HepG2 (cell line): ENCODE measurements around the gene AKNA. TPM values are rescaled to one million over a fixed set of nuclear protein-coding genes. Genes with fewer than 3 reads are reported as not detected.
A peak's percentile ranks its signal among the peaks of the same experiment; 100 is the strongest.
"Not testable (repeated sequence)": the region's sequence is repeated elsewhere in the genome, so short reads cannot be mapped to it uniquely, and the experiment has no call there.

ENCODE experiments used
- ATAC-seq: fragments of 200-7000 bp; cut with Tn5 transposase; 3 replicates; pipeline ENCODE4 v1.9.1; 2020; ENCODE audit warnings: mild to moderate bottlenecking, moderate library complexity
- BruUV-seq: library from RNA; stranded (reverse); fragments of 400-500 nt; replicated peaks from 2 replicates; lab custom pipeline; 2021; lab: Mats Ljungman, UMichigan
- CTCF ChIA-PET: fragments of 300-600 bp; formaldehyde crosslinking; extraction: SDS; loops from one replicate; lab custom pipeline; 2021; ENCODE audit warnings: low total read pairs, inconsistent platforms, low intra/inter-chr PET ratio; lab: Yijun Ruan, JAX
- POLR2A ChIA-PET: fragments of 350-600 bp; sonication (Branson Sonifier 250); formaldehyde crosslinking; loops from one replicate; lab custom pipeline; 2020; ENCODE audit warnings: antibody characterized with exemption, inconsistent platforms; lab: Yijun Ruan, JAX
- DNase-seq: peaks from one replicate; pipeline ENCODE4 v3.0.0-alpha.2; 2015; ENCODE audit warnings: low spot score
- FAIRE-seq: peaks from 3 replicates; lab custom pipeline; 2011; peaks lifted over from hg19 to GRCh38; lab: Jason Lieb, UNC
- H2AFZ ChIP-seq: one replicate; pipeline ENCODE4 v1.6.1; 2011; ENCODE audit warnings: low read length, inconsistent platforms
- H3K27ac ChIP-seq: fragments of 300-600 bp; 3 replicates; pipeline ENCODE4 v1.8.0; 2011; ENCODE audit warnings: mixed run types, mild to moderate bottlenecking, mixed read lengths, low read length, inconsistent platforms; ENCODE audit not compliant: insufficient read depth; ENCODE audit errors: extremely low read length
- H3K27me3 ChIP-seq, 2 experiments: fragments of 200-600 bp in 1 of 2; 2 replicates in 1 of 2; 3 replicates in 1 of 2; pipeline versions ENCODE4 v1.6.0 to v1.8.0; 2011; ENCODE audit warnings: low read length in 2 of 2, mild to moderate bottlenecking in 2 of 2, moderate library complexity in 2 of 2, inconsistent platforms in 1 of 2; ENCODE audit not compliant: insufficient read depth in 2 of 2, control insufficient read depth in 1 of 2
- H3K36me3 ChIP-seq, 2 experiments: fragments of 200-600 bp in 1 of 2; replicated peaks in 1 of 2; 2 replicates in 1 of 2; 3 replicates in 1 of 2; pipeline versions ENCODE4 v1.5.1 to v1.8.0; 2011; ENCODE audit warnings: low read length in 2 of 2, inconsistent platforms in 1 of 2; ENCODE audit not compliant: insufficient read depth in 2 of 2, control insufficient read depth in 1 of 2
- H3K4me1 ChIP-seq: 2 replicates; pipeline ENCODE4 v1.5.1; 2012; ENCODE audit warnings: low read length, inconsistent platforms; ENCODE audit not compliant: insufficient read depth
- H3K4me2 ChIP-seq: 2 replicates; pipeline ENCODE4 v1.6.0; 2011; ENCODE audit warnings: low read depth, low read length, inconsistent platforms
- H3K4me3 ChIP-seq, 3 experiments: fragments of 200-600 bp in 1 of 3; sonication (generic), shearing (Covaris generic) in 1 of 3; replicated peaks in 1 of 3; 2 replicates each; pipeline ENCODE4 v1.5.1; 2011 to 2016; ENCODE audit warnings: low read length in 3 of 3, inconsistent platforms in 2 of 3, low read depth in 2 of 3, mild to moderate bottlenecking in 2 of 3, control low read depth in 1 of 3, mixed read lengths in 1 of 3; ENCODE audit not compliant: insufficient read depth in 1 of 3
- H3K79me2 ChIP-seq: one replicate; pipeline ENCODE4 v1.6.1; 2011; ENCODE audit warnings: low read length, inconsistent platforms; ENCODE audit not compliant: insufficient read depth
- H3K9ac ChIP-seq: 2 replicates; pipeline ENCODE4 v1.6.0; 2011; ENCODE audit warnings: mild to moderate bottlenecking, low read depth, low read length, inconsistent platforms; ENCODE audit not compliant: insufficient read depth
- H3K9me3 ChIP-seq: 2 replicates; pipeline ENCODE4 v1.5.1; 2012; ENCODE audit warnings: mild to moderate bottlenecking, low read length
- H4K20me1 ChIP-seq: 2 replicates; pipeline ENCODE4 v1.6.0; 2011; ENCODE audit warnings: inconsistent platforms, mild to moderate bottlenecking, low read length, moderate library complexity; ENCODE audit not compliant: insufficient read depth
- HIVEP1 ChIP-seq: sonication (generic); formaldehyde crosslinking; IDR thresholded peaks from 2 replicates; pipeline ENCODE4 v1.4.0; 2020; ENCODE audit warnings: mild to moderate bottlenecking, missing genetic modification reagents
- SP2 ChIP-seq: sonication (generic); formaldehyde crosslinking; IDR thresholded peaks from 2 replicates; pipeline ENCODE4 v1.5.1; 2020; ENCODE audit warnings: mild to moderate bottlenecking, missing genetic modification reagents
- ZNF121 ChIP-seq: sonication (generic); formaldehyde crosslinking; IDR thresholded peaks from 2 replicates; pipeline ENCODE4 v1.5.0; 2020; ENCODE audit warnings: mild to moderate bottlenecking, missing genetic modification reagents
- ZNF136 ChIP-seq: sonication (generic); formaldehyde crosslinking; IDR thresholded peaks from 2 replicates; pipeline ENCODE4 v1.8.1; 2022; ENCODE audit warnings: low read depth, mild to moderate bottlenecking, moderate library complexity, missing genetic modification reagents
- WGBS: methylation state at CpG from one replicate; pipeline ENCODE4 v1.1.6; 2017; ENCODE audit warnings: low lambda C conversion rate; 5-methylcytosine and 5-hydroxymethylcytosine counted together
- in situ Hi-C: cut with HindIII; loops from 2 replicates; pipeline ENCODE4 v1.10.0; 2017; ENCODE audit warnings: low pct_unique_long_range_greater_than_20kb; ENCODE audit not compliant: extremely low pct_ligation_motif_present
- intact Hi-C: fragments of 100-400 bp; cut with micrococcal nuclease; formaldehyde crosslinking; loops from one replicate; pipeline ENCODE4 v1.10.0; 2022; ENCODE audit not compliant: unreplicated experiment
- polyA plus RNA-seq, 8 experiments: library from polyadenylated mRNA; depleted of rRNA in 3 of 8; stranded (reverse) in 7 of 8; unstranded in 1 of 8; fragments of >200 nt; fragmentation: Illumina TruSeq in 4 of 8; extraction: Trizol in 4 of 8; gene quantifications; 2 replicates each; pipeline versions ENCODE4 v1.2.1 to v1.2.3, GENCODE V29; 2011 to 2016; ENCODE audit warnings: low read depth in 4 of 8, missing spikeins in 1 of 8, mixed read lengths in 1 of 8; ENCODE audit not compliant: insufficient read depth in 1 of 8
- total RNA-seq, 5 experiments: library from RNA; depleted of rRNA; stranded (reverse); fragments of >200 nt; fragmentation: Illumina TruSeq; extraction: Trizol; gene quantifications; 2 replicates each; pipeline ENCODE4 v1.2.3, GENCODE V29; 2016; ENCODE audit warnings: low read depth in 1 of 5
- TF ChIP-seq, protein P1 (sequence below): sonication (generic); formaldehyde crosslinking; IDR thresholded peaks from 2 replicates; pipeline ENCODE4 v1.4.0; 2020; ENCODE audit warnings: mild to moderate bottlenecking, missing genetic modification reagents
- TF ChIP-seq, protein P2 (sequence below): sonication (generic); formaldehyde crosslinking; IDR thresholded peaks from 2 replicates; pipeline ENCODE4 v1.4.0; 2020; ENCODE audit warnings: missing genetic modification reagents

Gene AKNA
- total and polyA plus RNA-seq, 2 of the 13 experiments (the other 11 are each of a cell fraction or from before 2014, with no cell fraction given), result 3.0 to 3.1 TPM

DNA sequence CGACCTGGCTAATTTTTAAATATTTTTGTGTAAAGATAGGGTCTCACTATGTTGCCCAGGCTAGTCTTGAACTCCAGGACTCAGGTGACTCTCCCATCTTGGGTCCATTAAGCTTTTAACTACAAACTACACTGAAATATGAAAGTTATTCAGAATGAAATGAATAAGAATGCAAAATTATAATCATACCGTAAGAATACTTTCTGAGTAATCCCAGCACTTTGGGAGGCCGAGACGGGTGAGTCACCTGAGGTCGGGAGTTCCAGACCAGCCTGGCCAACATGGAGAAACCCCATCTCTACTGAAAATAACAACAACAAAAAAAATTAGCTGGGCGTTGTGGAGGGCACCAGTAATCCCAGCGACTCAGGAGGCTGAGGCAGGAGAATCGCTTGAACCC, 66.0 kb downstream of the AKNA start:
- DNase-seq (no peak), ATAC-seq (no peak)
- no peaks in the 10 kb centered on the region for H4K20me1 ChIP-seq
- H3K27me3 ChIP-seq, result no peaks in the 10 kb centered on the region
- H3K9ac ChIP-seq, result peak overlapping the region; percentile 43
- peak overlapping the region in 1 of 3 experiments; percentile 57; a peak in 1 of 6 replicates for H3K4me3 ChIP-seq
- no peaks in the 10 kb centered on the region for H3K9me3 ChIP-seq
- H2AFZ ChIP-seq, result no peak overlapping the region
- no TSS peak for BruUV-seq
- TF ChIP-seq ZNF121 (CRISPR knock-in tag) (peak; percentile 63), HIVEP1 (CRISPR knock-in tag) (no peak), SP2 (CRISPR knock-in tag) (no peak), ZNF136 (CRISPR knock-in tag) (no peak)
- TF ChIP-seq, protein P1, sequence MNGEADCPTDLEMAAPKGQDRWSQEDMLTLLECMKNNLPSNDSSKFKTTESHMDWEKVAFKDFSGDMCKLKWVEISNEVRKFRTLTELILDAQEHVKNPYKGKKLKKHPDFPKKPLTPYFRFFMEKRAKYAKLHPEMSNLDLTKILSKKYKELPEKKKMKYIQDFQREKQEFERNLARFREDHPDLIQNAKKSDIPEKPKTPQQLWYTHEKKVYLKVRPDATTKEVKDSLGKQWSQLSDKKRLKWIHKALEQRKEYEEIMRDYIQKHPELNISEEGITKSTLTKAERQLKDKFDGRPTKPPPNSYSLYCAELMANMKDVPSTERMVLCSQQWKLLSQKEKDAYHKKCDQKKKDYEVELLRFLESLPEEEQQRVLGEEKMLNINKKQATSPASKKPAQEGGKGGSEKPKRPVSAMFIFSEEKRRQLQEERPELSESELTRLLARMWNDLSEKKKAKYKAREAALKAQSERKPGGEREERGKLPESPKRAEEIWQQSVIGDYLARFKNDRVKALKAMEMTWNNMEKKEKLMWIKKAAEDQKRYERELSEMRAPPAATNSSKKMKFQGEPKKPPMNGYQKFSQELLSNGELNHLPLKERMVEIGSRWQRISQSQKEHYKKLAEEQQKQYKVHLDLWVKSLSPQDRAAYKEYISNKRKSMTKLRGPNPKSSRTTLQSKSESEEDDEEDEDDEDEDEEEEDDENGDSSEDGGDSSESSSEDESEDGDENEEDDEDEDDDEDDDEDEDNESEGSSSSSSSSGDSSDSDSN (CRISPR knock-in tag), result no peak
- TF ChIP-seq, all 625 proteins: peak for 1
- peak overlapping the region; percentile 86 for H3K27ac ChIP-seq
- peaks cover 13% of the 10 kb centered on the region for H3K79me2 ChIP-seq
- intact Hi-C loops (no loop called here), in situ Hi-C loops (no loop called here)
- POLR2A ChIA-PET, result interaction anchor here (0.7 to 1.9 kb wide), 5 partner anchors 8 to 240 kb away, joined by 3 to 4 read pairs (median 4); partner anchors contain the start of gene KIF12
- 63% methylated on average over 8 of the region's 8 CpGs for WGBS
- CTCF ChIA-PET, result no interaction called here
- peaks cover 48% of the 10 kb centered on the region for H3K4me1 ChIP-seq
- FAIRE-seq, result no peak
- peak overlapping the region; percentile 75 for H3K4me2 ChIP-seq
- no peaks in the 10 kb centered on the region for H3K36me3 ChIP-seq

DNA sequence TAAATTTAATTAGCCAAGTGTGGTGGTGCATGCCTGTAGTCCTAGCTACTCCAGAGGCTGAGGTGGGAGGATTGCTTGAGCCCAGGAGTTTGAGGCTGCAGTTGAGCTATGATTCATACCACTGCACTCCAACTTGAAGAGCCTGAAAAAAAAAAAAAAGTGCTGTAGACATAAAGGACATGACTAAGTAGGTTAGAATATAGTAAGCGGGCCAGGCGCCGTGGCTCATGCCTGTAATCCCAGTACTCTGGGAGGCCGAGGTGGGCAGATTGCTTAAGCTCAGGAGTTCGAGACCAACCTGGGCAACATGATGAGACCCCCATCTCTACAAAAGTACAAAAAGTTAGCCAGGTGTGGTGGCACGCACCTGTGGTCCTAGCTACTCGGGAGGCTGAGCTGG, 67.1 kb downstream of the AKNA start:
- CTCF ChIA-PET, DNase-seq, FAIRE-seq, H3K9me3 ChIP-seq, H2AFZ ChIP-seq, ATAC-seq, H3K4me2 ChIP-seq, H3K36me3 ChIP-seq, BruUV-seq, H3K4me3 ChIP-seq, H3K27ac ChIP-seq, H4K20me1 ChIP-seq, intact Hi-C loops, H3K9ac ChIP-seq, in situ Hi-C loops, H3K27me3 ChIP-seq: not testable (repeated sequence)
- Histone ChIP-seq H3K4me1 (peaks cover 46% of the 10 kb centered on the region), H3K79me2 (peaks cover 13% of the 10 kb centered on the region)
- WGBS, result 97% methylated on average over 7 of the region's 7 CpGs
- POLR2A ChIA-PET, result interaction anchor here (1.7 kb wide), 1 partner anchor 221 kb away, joined by 4 read pairs; the partner anchor contains the start of gene KIF12
- TF ChIP-seq, protein P2, sequence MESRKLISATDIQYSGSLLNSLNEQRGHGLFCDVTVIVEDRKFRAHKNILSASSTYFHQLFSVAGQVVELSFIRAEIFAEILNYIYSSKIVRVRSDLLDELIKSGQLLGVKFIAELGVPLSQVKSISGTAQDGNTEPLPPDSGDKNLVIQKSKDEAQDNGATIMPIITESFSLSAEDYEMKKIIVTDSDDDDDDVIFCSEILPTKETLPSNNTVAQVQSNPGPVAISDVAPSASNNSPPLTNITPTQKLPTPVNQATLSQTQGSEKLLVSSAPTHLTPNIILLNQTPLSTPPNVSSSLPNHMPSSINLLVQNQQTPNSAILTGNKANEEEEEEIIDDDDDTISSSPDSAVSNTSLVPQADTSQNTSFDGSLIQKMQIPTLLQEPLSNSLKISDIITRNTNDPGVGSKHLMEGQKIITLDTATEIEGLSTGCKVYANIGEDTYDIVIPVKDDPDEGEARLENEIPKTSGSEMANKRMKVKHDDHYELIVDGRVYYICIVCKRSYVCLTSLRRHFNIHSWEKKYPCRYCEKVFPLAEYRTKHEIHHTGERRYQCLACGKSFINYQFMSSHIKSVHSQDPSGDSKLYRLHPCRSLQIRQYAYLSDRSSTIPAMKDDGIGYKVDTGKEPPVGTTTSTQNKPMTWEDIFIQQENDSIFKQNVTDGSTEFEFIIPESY, result peak; percentile 86
